Adipocyte (in vitro differentiated cells): ENCODE measurements around the gene ITGBL1.

Experiments
- DNase-seq: peaks from one replicate; pipeline ENCODE4 v3.0.0-alpha.2; 2015; ENCODE audit warnings: low read depth
- H3K27me3 ChIP-seq: replicated peaks from 2 replicates; pipeline ENCODE4 v1.7.0; 2013; ENCODE audit warnings: mild to moderate bottlenecking, low read length, moderate library complexity; ENCODE audit not compliant: control insufficient read depth, insufficient read depth
- H3K36me3 ChIP-seq: 2 replicates; pipeline ENCODE4 v1.7.0; 2013; ENCODE audit warnings: low read length, mild to moderate bottlenecking, moderate library complexity; ENCODE audit not compliant: control insufficient read depth, insufficient read depth, severe bottlenecking
- H3K4me1 ChIP-seq: 2 replicates; pipeline ENCODE4 v1.7.0; 2013; ENCODE audit warnings: mild to moderate bottlenecking, low read length, moderate library complexity; ENCODE audit not compliant: control insufficient read depth, insufficient read depth
- H3K4me3 ChIP-seq: 2 replicates; pipeline ENCODE4 v1.7.0; 2013; ENCODE audit warnings: mild to moderate bottlenecking, low read length, moderate library complexity
- H3K9ac ChIP-seq: 2 replicates; pipeline ENCODE4 v1.7.0; 2013; ENCODE audit warnings: mild to moderate bottlenecking, low read length, moderate library complexity
- H3K9me3 ChIP-seq: 2 replicates; pipeline ENCODE4 v1.7.0; 2013; ENCODE audit warnings: mild to moderate bottlenecking, low read length, moderate library complexity; ENCODE audit not compliant: control insufficient read depth

The ITGBL1 gene

GRCh38 chr13:101487438-101487830, 35.0 kb downstream of the ITGBL1 start:
- Histone ChIP-seq H3K27me3 (no peaks in the 10 kb centered on the region), H3K9me3 (no peaks in the 10 kb centered on the region), H3K4me3 (no peak overlapping the region), H3K36me3 (peaks cover 16% of the 10 kb centered on the region), H3K4me1 (peaks cover 9% of the 10 kb centered on the region), H3K9ac (no peak overlapping the region)
- DNase-seq = no peak

GRCh38 chr13:101488734-101489133, 36.3 kb downstream of the ITGBL1 start:
- H3K9me3 ChIP-seq = no peaks in the 10 kb centered on the region
- no peak overlapping the region for H3K9ac ChIP-seq
- H3K4me3 ChIP-seq = no peak overlapping the region
- H3K36me3 ChIP-seq = peaks cover 16% of the 10 kb centered on the region
- H3K27me3 ChIP-seq = no peaks in the 10 kb centered on the region
- DNase-seq = no peak
- H3K4me1 ChIP-seq = peaks cover 22% of the 10 kb centered on the region

GRCh38 chr13:101489643-101490405, 37.3 kb downstream of the ITGBL1 start:
- no peaks in the 10 kb centered on the region for H3K9me3 ChIP-seq
- H3K27me3 ChIP-seq = no peaks in the 10 kb centered on the region
- H3K4me3 ChIP-seq = no peak overlapping the region
- H3K36me3 ChIP-seq = peaks cover 16% of the 10 kb centered on the region
- no peak overlapping the region for H3K9ac ChIP-seq
- H3K4me1 ChIP-seq = peaks cover 22% of the 10 kb centered on the region
- peak; percentile 36 for DNase-seq

GRCh38 chr13:101490406-101491015, 38.0 kb downstream of the ITGBL1 start:
- Histone ChIP-seq H3K9ac (no peak overlapping the region), H3K4me1 (peaks cover 22% of the 10 kb centered on the region), H3K27me3 (no peaks in the 10 kb centered on the region), H3K9me3 (no peaks in the 10 kb centered on the region), H3K36me3 (peaks cover 12% of the 10 kb centered on the region), H3K4me3 (no peak overlapping the region)
- no peak for DNase-seq

- peaks cover 22% of the 10 kb centered on the region for H3K4me1 ChIP-seq
- H3K9me3 ChIP-seq = no peaks in the 10 kb centered on the region
- DNase-seq = peak; percentile 61
- H3K9ac ChIP-seq = no peak overlapping the region
- H3K4me3 ChIP-seq = peak overlapping the region; percentile 49
- peaks cover 6% of the 10 kb centered on the region for H3K36me3 ChIP-seq
- no peaks in the 10 kb centered on the region for H3K27me3 ChIP-seq
Measured at GRCh38 chr13:101492251-101492910, 39.9 kb downstream of the ITGBL1 start.

- DNase-seq = no peak
- peaks cover 6% of the 10 kb centered on the region for H3K36me3 ChIP-seq
- H3K9me3 ChIP-seq = no peaks in the 10 kb centered on the region
- H3K9ac ChIP-seq = no peak overlapping the region
- no peaks in the 10 kb centered on the region for H3K27me3 ChIP-seq
- H3K4me1 ChIP-seq = peaks cover 22% of the 10 kb centered on the region
- H3K4me3 ChIP-seq = no peak overlapping the region
Measured at GRCh38 chr13:101493541-101493940, 41.1 kb downstream of the ITGBL1 start.

- no peaks in the 10 kb centered on the region for H3K9me3 ChIP-seq
- H3K4me1 ChIP-seq = peaks cover 41% of the 10 kb centered on the region
- peak overlapping the region; percentile 81 for H3K9ac ChIP-seq
- peak; percentile 48 for DNase-seq
- H3K36me3 ChIP-seq = no peaks in the 10 kb centered on the region
- H3K27me3 ChIP-seq = no peaks in the 10 kb centered on the region
- H3K4me3 ChIP-seq = peak overlapping the region; percentile 77
Measured at GRCh38 chr13:101499406-101499805, 46.9 kb downstream of the ITGBL1 start.

- Histone ChIP-seq H3K9me3 (no peaks in the 10 kb centered on the region), H3K9ac (no peak overlapping the region), H3K27me3 (no peaks in the 10 kb centered on the region), H3K4me3 (no peak overlapping the region), H3K4me1 (peaks cover 41% of the 10 kb centered on the region), H3K36me3 (peaks cover under 1% of the 10 kb centered on the region)
- no peak for DNase-seq
Measured at GRCh38 chr13:101502618-101503017, 50.1 kb downstream of the ITGBL1 start.

GRCh38 chr13:101511161-101511560, 58.7 kb downstream of the ITGBL1 start:
- H3K36me3 ChIP-seq = peaks cover 9% of the 10 kb centered on the region
- no peak for DNase-seq
- H3K4me1 ChIP-seq = peaks cover 41% of the 10 kb centered on the region
- no peaks in the 10 kb centered on the region for H3K9me3 ChIP-seq
- H3K4me3 ChIP-seq = no peak overlapping the region
- H3K9ac ChIP-seq = no peak overlapping the region
- H3K27me3 ChIP-seq = no peaks in the 10 kb centered on the region

GRCh38 chr13:101511766-101512165, 59.3 kb downstream of the ITGBL1 start:
- Histone ChIP-seq H3K36me3 (peaks cover 9% of the 10 kb centered on the region), H3K27me3 (no peaks in the 10 kb centered on the region), H3K9ac (no peak overlapping the region), H3K4me3 (no peak overlapping the region), H3K9me3 (no peaks in the 10 kb centered on the region), H3K4me1 (peaks cover 41% of the 10 kb centered on the region)
- peak; percentile 78 for DNase-seq

GRCh38 chr13:101512650-101513049, 60.2 kb downstream of the ITGBL1 start:
- DNase-seq = peak; percentile 68
- peaks cover 41% of the 10 kb centered on the region for H3K4me1 ChIP-seq
- H3K4me3 ChIP-seq = peak overlapping the region; percentile 32
- no peak overlapping the region for H3K9ac ChIP-seq
- H3K9me3 ChIP-seq = no peaks in the 10 kb centered on the region
- peaks cover 8% of the 10 kb centered on the region for H3K36me3 ChIP-seq
- H3K27me3 ChIP-seq = no peaks in the 10 kb centered on the region
